HG03457 (cell line): ENCODE results near the gene EDDM13.
"Not testable (repeated sequence)": the region's sequence is repeated elsewhere in the genome, so short reads cannot be mapped to it uniquely, and the experiment has no call there.

ENCODE experiments used
- ATAC-seq: cut with Tn5 transposase; IDR thresholded peaks from one replicate; pipeline ENCODE4 v1.9.1; 2021; ENCODE audit warnings: moderate number of reproducible peaks; ENCODE audit not compliant: unreplicated experiment

The EDDM13 gene

DNA sequence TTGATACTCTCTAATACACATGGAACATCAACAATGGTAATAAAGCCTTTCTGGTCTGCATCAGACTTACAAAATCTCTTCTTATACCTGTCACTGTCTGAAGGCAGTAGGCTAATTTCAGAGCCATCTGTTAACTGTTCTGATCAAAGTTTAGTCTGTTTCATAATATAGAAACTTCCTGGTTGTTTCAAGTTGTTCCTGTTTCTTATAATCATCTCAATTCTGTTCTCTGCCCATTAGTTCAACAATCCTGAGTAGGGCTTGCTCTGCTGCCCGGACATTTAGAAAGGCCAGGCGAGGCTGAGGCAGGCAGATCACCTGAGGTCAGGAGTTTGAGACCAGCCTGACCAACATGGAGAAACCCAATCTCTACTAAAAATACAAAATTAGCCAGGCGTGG, 47.4 kb downstream of the EDDM13 start:
- ATAC-seq = no peak

DNA sequence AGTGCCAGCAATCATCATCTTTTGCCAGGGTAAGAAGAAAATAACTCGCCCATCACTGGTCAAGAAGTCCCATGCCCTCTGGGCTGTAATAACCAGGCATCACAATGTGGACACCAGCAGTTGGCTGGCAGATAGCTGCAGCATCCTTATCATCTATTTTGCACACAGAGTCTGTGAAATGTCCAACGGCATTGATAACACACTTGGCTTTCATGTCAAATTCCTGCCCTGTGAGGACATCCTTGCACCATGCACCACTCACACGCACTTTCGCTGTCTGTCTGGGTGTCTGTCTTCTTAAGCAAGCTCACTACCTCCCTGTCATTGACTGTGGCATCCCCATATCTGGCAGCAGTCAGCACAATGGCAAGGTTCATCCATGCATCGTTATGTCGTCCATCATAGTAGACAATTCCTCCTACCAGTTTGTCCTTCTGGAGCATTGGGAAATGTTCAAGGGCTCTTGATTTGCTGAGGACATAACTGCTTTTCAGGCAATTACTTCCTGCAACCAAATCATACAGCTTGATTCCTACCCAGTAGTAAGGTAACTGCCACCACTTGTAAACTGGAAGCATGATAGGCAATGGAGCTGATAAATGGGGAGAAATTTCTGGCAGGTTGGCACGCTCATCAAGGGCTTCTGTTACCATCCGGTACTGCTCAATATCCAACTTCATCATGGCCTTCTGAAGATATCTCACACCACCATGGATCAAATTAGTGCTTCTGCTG, 48.9 kb downstream of the EDDM13 start:
- no peak for ATAC-seq

- ATAC-seq = no peak
Measured at GRCh38 chr19:56321989-56322440, 49.5 kb downstream of the EDDM13 start.

DNA sequence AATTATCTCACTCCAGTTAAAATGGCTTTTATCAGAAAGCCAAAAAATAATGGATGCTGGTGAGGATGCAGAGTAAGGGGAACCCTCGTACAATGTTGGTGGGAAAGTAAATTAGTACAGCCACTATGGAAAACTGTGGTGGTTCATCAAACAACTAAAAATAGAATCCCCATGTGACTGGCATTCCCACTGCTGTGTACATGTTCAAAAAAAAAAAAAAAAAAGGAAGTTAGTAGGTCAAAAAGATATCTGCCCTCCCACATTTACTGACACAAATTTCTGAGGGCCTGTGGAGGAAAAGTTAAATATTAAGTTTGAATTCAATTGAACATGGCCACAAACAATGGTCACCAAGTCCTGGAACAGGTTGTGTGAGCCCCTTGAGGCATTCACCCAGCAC, 51.9 kb downstream of the EDDM13 start:
- no peak for ATAC-seq

- no peak for ATAC-seq
Measured at GRCh38 chr19:56332695-56333094, 60.1 kb downstream of the EDDM13 start.

- ATAC-seq = no peak
Measured at GRCh38 chr19:56333506-56333905, 61.0 kb downstream of the EDDM13 start.

- not testable (repeated sequence) for ATAC-seq
Measured at GRCh38 chr19:56335371-56335770, 62.8 kb downstream of the EDDM13 start.

DNA sequence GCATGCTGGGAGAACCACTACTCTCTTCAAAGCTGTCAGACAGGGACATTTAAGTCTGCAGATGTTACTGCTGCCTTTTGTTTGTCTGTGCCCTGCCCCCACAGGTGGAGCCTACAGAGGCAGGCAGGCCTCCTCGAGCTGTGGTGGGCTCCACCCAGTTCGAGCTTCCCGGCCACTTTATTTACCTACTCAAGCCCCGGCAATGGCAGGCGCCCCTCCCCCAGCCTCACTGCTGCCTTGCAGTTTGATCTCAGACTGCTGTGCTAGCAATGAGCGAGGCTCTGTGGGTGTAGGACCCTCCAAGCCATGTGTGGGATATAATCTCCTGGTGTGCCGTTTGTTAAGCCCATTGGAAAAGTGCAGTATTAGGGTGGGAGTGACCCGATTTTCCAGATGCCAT, 64.5 kb downstream of the EDDM13 start:
- ATAC-seq = not testable (repeated sequence)

- not testable (repeated sequence) for ATAC-seq
Measured at GRCh38 chr19:56339031-56339430, 66.5 kb downstream of the EDDM13 start.

GRCh38 chr19:56341948-56342347, 69.4 kb downstream of the EDDM13 start:
- ATAC-seq = no peak

- ATAC-seq = no peak
Measured at GRCh38 chr19:56347163-56347778, 74.7 kb downstream of the EDDM13 start.

- ATAC-seq = no peak
Measured at GRCh38 chr19:56348289-56348877, 75.8 kb downstream of the EDDM13 start.

GRCh38 chr19:56350416-56351045, 78.0 kb downstream of the EDDM13 start:
- ATAC-seq = no peak

DNA sequence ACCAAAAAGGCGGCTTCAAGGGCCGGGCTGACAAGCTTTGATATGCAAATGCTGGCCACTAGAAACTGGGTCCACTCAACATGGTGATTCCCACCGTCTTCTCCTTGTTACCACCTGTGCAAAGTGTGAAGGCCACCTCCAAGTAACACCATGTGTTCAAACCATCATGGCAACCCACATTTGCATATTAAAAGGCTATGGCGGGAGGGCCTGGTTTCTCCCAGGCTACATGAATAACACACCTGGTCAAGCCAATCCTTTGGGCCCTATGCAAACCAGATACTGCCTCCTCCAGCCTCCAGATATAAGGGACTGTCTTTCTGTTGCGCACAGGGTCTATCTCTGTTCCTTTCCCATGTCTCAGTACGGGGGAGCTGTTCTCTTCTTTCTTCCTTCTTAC, 78.7 kb downstream of the EDDM13 start:
- no peak for ATAC-seq

- ATAC-seq = no peak
Measured at GRCh38 chr19:56355517-56355916, 83.0 kb downstream of the EDDM13 start.

GRCh38 chr19:56356944-56357343, 84.4 kb downstream of the EDDM13 start:
- ATAC-seq = no peak
